HG03565 (cell line): Measurements from ENCODE around the gene SNAPC2.

ENCODE experiments used
- ATAC-seq: cut with Tn5 transposase; IDR thresholded peaks from one replicate; pipeline ENCODE4 v1.9.1; 2021; ENCODE audit warnings: mild to moderate bottlenecking, moderate library complexity; ENCODE audit not compliant: unreplicated experiment

SNAPC2 gene

DNA sequence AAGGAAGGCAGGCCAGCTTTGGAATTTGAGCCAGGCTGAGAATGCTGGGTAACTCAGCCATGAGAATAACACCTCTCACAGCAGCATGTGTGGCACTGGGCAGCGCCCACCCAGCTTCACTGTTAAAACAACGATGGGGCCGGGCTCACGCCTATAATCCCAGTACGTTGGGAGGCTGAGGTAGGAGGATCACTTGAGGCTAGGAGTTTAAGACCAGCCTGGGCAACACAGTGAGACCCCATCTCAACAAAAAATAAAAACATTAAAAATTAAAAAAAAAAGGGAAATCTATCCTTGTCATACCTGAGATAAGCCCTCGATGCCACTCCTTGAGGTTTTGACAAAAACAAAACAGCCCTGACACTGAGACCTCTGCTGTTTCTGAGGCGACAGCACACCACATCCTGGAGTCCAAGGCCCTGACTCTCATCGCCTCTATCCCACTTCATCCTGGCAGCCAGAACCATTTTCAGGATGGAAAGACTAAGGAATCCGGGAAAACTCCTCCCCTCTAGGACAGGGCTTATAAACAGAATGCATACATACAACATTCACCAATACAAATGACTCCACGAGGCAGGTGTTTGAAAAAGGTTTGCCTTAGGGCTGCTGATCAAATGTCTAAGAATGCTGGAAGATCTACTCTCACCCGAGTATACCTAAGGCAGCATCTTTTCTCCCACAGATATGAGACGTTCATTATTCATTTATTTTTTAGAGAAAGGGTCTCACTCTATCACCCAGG is 46.0 kb downstream of the SNAPC2 start:
- ATAC-seq, result no peak

- ATAC-seq, result no peak
These were observed 48.1 kb downstream of the SNAPC2 start for GRCh38 chr19:7968008-7968795.

- no peak for ATAC-seq
These were observed 48.8 kb downstream of the SNAPC2 start for GRCh38 chr19:7968796-7969554.

- ATAC-seq, result no peak
These were observed 49.4 kb downstream of the SNAPC2 start for GRCh38 chr19:7969555-7969939.

DNA sequence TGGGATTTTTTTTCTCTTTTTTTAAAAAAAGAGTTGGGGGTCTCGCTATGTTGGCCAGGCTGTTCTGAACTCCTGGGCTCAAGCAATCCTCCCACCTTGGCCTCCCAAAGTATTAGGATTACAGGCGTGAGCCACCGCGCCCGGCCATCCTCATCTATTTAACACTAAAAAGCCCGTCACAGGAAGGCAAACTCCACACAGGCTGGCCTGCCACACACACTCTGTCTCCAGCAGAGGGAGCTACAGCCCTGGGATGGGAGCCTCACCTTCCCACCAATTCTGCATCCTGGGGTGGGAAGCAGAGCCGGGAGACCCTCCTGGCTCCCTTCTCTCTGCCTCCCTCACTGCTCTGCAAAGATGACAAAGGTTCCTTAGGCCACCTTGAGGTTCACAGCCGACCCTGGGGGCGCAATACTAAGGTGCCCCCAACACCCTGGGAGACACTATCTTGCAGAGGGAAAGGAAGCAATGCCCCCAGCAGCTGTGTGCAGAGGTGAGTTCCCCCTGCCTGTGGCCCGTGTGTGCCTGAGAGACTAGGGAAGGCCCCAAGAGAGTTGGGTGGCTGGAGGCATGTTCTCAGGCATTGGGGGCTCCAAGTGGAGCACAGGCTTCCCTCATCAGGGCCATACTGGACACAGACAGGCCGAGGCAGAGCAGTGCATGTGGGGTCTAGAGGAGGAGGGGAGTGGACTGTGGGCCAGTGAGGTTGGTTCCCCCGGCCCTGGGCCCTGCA is 50.7 kb downstream of the SNAPC2 start:
- ATAC-seq, result no peak

DNA sequence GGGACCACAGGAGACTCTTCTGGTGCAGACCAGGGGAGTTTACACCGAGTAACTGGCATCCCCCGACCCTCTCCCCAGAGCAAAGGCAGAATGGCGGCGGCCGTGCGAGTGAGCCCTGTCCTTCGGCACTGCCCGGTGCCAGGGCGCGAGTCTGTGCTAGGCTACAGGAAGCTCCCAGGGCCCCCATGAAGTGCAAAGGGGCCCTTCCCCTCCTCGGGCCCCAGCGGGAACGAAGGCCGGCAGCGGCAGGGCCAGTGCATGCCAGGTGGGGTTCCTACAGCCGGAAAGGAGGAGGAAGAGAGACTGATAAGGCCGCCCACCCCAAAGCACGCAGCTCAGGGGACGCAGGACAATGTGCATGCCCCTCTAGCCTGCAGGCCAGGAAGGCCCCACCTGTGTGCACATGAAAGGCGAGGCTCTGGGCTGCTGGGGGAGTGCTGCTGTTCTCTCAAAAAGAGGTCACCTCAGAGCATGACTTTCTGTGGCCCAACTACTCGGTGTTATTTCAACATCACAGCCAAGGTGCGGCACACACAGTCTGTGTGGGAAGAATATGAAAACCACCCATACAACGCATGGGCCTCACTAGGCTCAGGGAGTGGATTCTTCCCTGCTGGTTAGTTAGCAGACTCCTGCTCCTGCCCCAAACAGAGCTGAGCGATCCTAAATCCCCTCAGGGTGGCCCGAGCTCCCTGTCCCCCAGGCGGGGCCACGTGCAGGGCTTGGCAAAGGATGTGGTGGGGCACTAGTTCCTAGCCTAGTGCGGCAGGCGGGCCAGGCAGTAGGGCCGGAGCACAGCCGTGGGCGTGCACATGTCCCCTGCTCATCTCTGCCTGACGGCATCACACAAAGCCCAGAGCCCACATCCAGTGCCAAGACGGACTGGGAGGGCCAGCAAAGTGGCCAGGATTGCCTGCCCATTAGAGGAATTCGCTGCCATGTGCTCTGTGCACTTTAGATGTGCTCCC is 51.7 kb downstream of the SNAPC2 start:
- ATAC-seq, result no peak
